Measurements from ENCODE around the gene RBM8A. TPM values are rescaled to one million over a fixed set of nuclear protein-coding genes. Genes with fewer than 3 reads are reported as not detected.
"Not testable (repeated sequence)": the region's sequence is repeated elsewhere in the genome, so short reads cannot be mapped to it uniquely, and the experiment has no call there.

RBM8A gene
- total RNA-seq, 1 donor from 2014 or later = 206 TPM

GRCh38 chr1:145927916-145928643 is 796 bp upstream of the RBM8A start:
- no peaks in the 10 kb centered on the region for H3K9me3 Mint-ChIP-seq (ENCODE audit: unreplicated experiment)
- H3K27me3 Mint-ChIP-seq (ENCODE audit: unreplicated experiment) = no peaks in the 10 kb centered on the region
- H3K4me1 Mint-ChIP-seq (ENCODE audit: low read depth, unreplicated experiment) = peaks cover 7% of the 10 kb centered on the region
- no peak for TF ChIP-seq CTCF (IDR thresholded peaks at IDR 0.05; ENCODE audit: partially characterized antibody, unreplicated experiment)
- no peaks in the 10 kb centered on the region for H3K36me3 Mint-ChIP-seq (ENCODE audit: unreplicated experiment)
- peak overlapping the region; percentile 63 for H3K4me3 Mint-ChIP-seq (ENCODE audit: unreplicated experiment)
- no peak overlapping the region for H3K27ac Mint-ChIP-seq (ENCODE audit: unreplicated experiment)
- no peak for DNase-seq

- Mint-ChIP-seq H3K36me3 (ENCODE audit: unreplicated experiment) (no peaks in the 10 kb centered on the region), H3K27ac (ENCODE audit: unreplicated experiment) (no peak overlapping the region), H3K4me3 (ENCODE audit: unreplicated experiment) (no peak overlapping the region), H3K4me1 (ENCODE audit: low read depth, unreplicated experiment) (peaks cover 7% of the 10 kb centered on the region), H3K27me3 (ENCODE audit: unreplicated experiment) (no peaks in the 10 kb centered on the region), H3K9me3 (ENCODE audit: unreplicated experiment) (no peaks in the 10 kb centered on the region)
- no peak for DNase-seq
- no peak for TF ChIP-seq CTCF (IDR thresholded peaks at IDR 0.05; ENCODE audit: partially characterized antibody, unreplicated experiment)
Observed at GRCh38 chr1:145926686-145927062, 610 bp downstream of the RBM8A start.

GRCh38 chr1:145922266-145922665 is 5.0 kb downstream of the RBM8A start:
- no peaks in the 10 kb centered on the region for H3K9me3 Mint-ChIP-seq (ENCODE audit: unreplicated experiment)
- H3K4me1 Mint-ChIP-seq (ENCODE audit: low read depth, unreplicated experiment) = peaks cover 13% of the 10 kb centered on the region
- no peak for TF ChIP-seq CTCF (IDR thresholded peaks at IDR 0.05; ENCODE audit: partially characterized antibody, unreplicated experiment)
- H3K27ac Mint-ChIP-seq (ENCODE audit: unreplicated experiment) = no peak overlapping the region
- no peaks in the 10 kb centered on the region for H3K36me3 Mint-ChIP-seq (ENCODE audit: unreplicated experiment)
- H3K4me3 Mint-ChIP-seq (ENCODE audit: unreplicated experiment) = no peak overlapping the region
- peaks cover 2% of the 10 kb centered on the region for H3K27me3 Mint-ChIP-seq (ENCODE audit: unreplicated experiment)
- no peak for DNase-seq

GRCh38 chr1:145920297-145920696 is 7.0 kb downstream of the RBM8A start:
- not testable (repeated sequence) for H3K9me3 Mint-ChIP-seq (ENCODE audit: unreplicated experiment); H3K27me3 Mint-ChIP-seq (ENCODE audit: unreplicated experiment)

GRCh38 chr1:145918992-145919939 is 8.0 kb downstream of the RBM8A start:
- no peaks in the 10 kb centered on the region for H3K36me3 Mint-ChIP-seq (ENCODE audit: unreplicated experiment)
- H3K9me3 Mint-ChIP-seq (ENCODE audit: unreplicated experiment) = peaks cover 3% of the 10 kb centered on the region
- H3K4me1 Mint-ChIP-seq (ENCODE audit: low read depth, unreplicated experiment) = peaks cover 7% of the 10 kb centered on the region
- H3K4me3 Mint-ChIP-seq (ENCODE audit: unreplicated experiment) = peak overlapping the region; percentile 94
- no peak for TF ChIP-seq CTCF (IDR thresholded peaks at IDR 0.05; ENCODE audit: partially characterized antibody, unreplicated experiment)
- peaks cover 2% of the 10 kb centered on the region for H3K27me3 Mint-ChIP-seq (ENCODE audit: unreplicated experiment)
- DNase-seq = peak; percentile 46
- peak overlapping the region; percentile 84 for H3K27ac Mint-ChIP-seq (ENCODE audit: unreplicated experiment)

More at GRCh38 chr1:145920297-145920696, 7.0 kb downstream of the RBM8A start:
- peak overlapping the region; percentile 49 for H3K4me3 Mint-ChIP-seq (ENCODE audit: unreplicated experiment)
- H3K27ac Mint-ChIP-seq (ENCODE audit: unreplicated experiment); H3K4me1 Mint-ChIP-seq (ENCODE audit: low read depth, unreplicated experiment); H3K36me3 Mint-ChIP-seq (ENCODE audit: unreplicated experiment); DNase-seq: not testable (repeated sequence)
